Adrenal gland (tissue), 12 donors: ENCODE data around the gene FEZF1. TPM values are rescaled to one million over a fixed set of nuclear protein-coding genes. Genes with fewer than 3 reads are reported as not detected.

Experiments used
- DNase-seq, 7 donors: peaks; one replicate each; pipeline ENCODE4 v3.0.0-alpha.2; 2019 to 2020
- H3K27ac ChIP-seq, 5 donors: fragments of 200-600 bp; sonication (generic) in 4 of 5; 1 replicate in 3 of 5; 2 replicates in 2 of 5; pipeline versions ENCODE4 v1.5.1 to v1.8.0; 2016 to 2020; ENCODE audit warnings: mild to moderate bottlenecking in 1 of 5
- H3K27me3 ChIP-seq: fragments of 200-600 bp; 2 replicates; pipeline ENCODE4 v1.8.0; 2021
- H3K36me3 ChIP-seq, 2 donors: fragments of 200-600 bp; replicated peaks in 1 of 2; 1 replicate in 1 of 2; 2 replicates in 1 of 2; pipeline versions ENCODE4 v1.5.1 to v1.8.0; 2018 to 2022
- H3K4me1 ChIP-seq, 2 donors: fragments of 200-600 bp; replicated peaks in 1 of 2; 1 replicate in 1 of 2; 2 replicates in 1 of 2; pipeline versions ENCODE4 v1.5.1 to v1.8.0; 2018 to 2021
- H3K4me3 ChIP-seq, 4 donors: fragments of 200-600 bp; sonication (generic) in 3 of 4; one replicate each; pipeline ENCODE4 v1.5.1; 2016 to 2018
- H3K9me3 ChIP-seq, 3 donors: fragments of 200-600 bp; sonication (generic) in 1 of 3; replicated peaks in 1 of 3; 1 replicate in 2 of 3; 2 replicates in 1 of 3; pipeline versions ENCODE4 v1.5.1 to v1.8.0; 2016 to 2021
- POLR2A ChIP-seq, 2 donors: fragments of 450-650 bp; IDR thresholded peaks; one replicate each; pipeline ENCODE4 v1.6.1; 2017; ENCODE audit warnings: antibody characterized with exemption in 2 of 2, mild to moderate bottlenecking in 2 of 2, moderate library complexity in 1 of 2
- WGBS, 4 donors: extraction: QIAGEN DNeasy Blood & Tissue Kit in 2 of 4; methylation state at CpG; one replicate each; pipeline versions ENCODE4 v1.1.5 to v1.1.7; 2013 to 2017; 5-methylcytosine and 5-hydroxymethylcytosine counted together
- intact Hi-C, 2 donors: fragments of 100-400 bp; cut with DNase I; formaldehyde crosslinking; loops; one replicate each; pipeline versions ENCODE4 v1.14.1 to v1.15.0; 2022 to 2023
- polyA plus RNA-seq, 3 donors: library from polyadenylated mRNA; stranded (reverse); fragments of 200-250 nt in 2 of 3; fragments of 350-450 nt in 1 of 3; fragmentation: Illumina TruSeq in 1 of 3; extraction: RNeasy Lipid Tissue Mini Kit (QIAGEN cat#74804) in 1 of 3; gene quantifications; one replicate each; pipeline ENCODE4 v1.2.3, GENCODE V29; 2013 to 2014
- total RNA-seq, 9 donors: library from RNA; depleted of rRNA in 4 of 9; stranded (reverse); fragments of >200 nt in 4 of 9; fragments of 120-200 nt in 1 of 9; fragmentation: NEBNext Ultra II Directional in 1 of 9; extraction: Animal tissue kit (Norgen Biotek cat#: 25700) in 1 of 9; gene quantifications; one replicate each; pipeline versions ENCODE4 v1.1.0 to v1.2.4, GENCODE V29; 2013 to 2023
- TF ChIP-seq, protein P1 (sequence below), 6 experiments: fragments of 450-650 bp in 4 of 6; fragments of 200-600 bp in 2 of 6; sonication (generic) in 1 of 6; IDR thresholded peaks; 1 replicate in 5 of 6; 2 replicates in 1 of 6; pipeline versions ENCODE4 v1.5.1 to v1.8.0; 2016 to 2021; ENCODE audit warnings: antibody characterized with exemption in 6 of 6, mild to moderate bottlenecking in 2 of 6, moderate library complexity in 1 of 6
- donor health status: healthy with polysubstance abuse.
- donor health status: Bipolar disorder and iron deficiency.
- donor health status: DM: yes; HTN: yes; CAD: no.
- donor health status: DM: no; HTN: no; CAD: no.
- donor health status: DM: no; HTN: no; CAD: no.
- donor health status: DM: yes; HTN: yes; CAD: no.

FEZF1 gene
- total and polyA plus RNA-seq, 12 donors, result 0.14 TPM; not detected in 11

DNA sequence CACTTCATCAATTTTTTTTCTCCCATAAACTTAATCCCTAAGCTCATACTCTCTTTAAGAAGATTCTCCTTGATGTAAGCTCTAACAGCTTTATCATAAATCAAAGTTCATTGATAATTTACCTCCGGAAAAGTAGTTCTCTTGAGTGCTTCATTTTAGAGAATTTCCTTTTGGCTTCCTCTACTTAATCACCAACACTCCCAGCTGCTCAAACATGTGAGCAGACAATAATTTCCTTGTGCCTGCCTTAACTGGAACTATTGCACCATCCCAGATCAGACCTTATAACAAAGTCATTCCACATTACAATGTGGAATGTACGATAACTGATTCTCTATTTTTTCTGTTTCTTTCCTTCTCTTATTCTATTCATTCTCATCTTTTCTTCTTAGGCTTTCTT lies 5.9 kb downstream of the FEZF1 start:
- H3K36me3 ChIP-seq, result no peaks in the 10 kb centered on the region
- TF ChIP-seq, protein P1, sequence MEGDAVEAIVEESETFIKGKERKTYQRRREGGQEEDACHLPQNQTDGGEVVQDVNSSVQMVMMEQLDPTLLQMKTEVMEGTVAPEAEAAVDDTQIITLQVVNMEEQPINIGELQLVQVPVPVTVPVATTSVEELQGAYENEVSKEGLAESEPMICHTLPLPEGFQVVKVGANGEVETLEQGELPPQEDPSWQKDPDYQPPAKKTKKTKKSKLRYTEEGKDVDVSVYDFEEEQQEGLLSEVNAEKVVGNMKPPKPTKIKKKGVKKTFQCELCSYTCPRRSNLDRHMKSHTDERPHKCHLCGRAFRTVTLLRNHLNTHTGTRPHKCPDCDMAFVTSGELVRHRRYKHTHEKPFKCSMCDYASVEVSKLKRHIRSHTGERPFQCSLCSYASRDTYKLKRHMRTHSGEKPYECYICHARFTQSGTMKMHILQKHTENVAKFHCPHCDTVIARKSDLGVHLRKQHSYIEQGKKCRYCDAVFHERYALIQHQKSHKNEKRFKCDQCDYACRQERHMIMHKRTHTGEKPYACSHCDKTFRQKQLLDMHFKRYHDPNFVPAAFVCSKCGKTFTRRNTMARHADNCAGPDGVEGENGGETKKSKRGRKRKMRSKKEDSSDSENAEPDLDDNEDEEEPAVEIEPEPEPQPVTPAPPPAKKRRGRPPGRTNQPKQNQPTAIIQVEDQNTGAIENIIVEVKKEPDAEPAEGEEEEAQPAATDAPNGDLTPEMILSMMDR (IDR thresholded peaks at IDR 0.05), result no peak
- no peak for TF ChIP-seq POLR2A (IDR thresholded peaks at IDR 0.05)
- intact Hi-C loops, result no loop called here
- H3K9me3 ChIP-seq, result no peaks in the 10 kb centered on the region
- H3K27me3 ChIP-seq, result peaks cover 69% of the 10 kb centered on the region
- no peak for DNase-seq
- H3K4me3 ChIP-seq, result no peak overlapping the region
- H3K4me1 ChIP-seq, result peaks cover 2 to 10% of the 10 kb centered on the region in 2 donors
- no peak overlapping the region for H3K27ac ChIP-seq
- WGBS, 4 donors, result 76 to 81% (median 78%) methylated on average over 2 of the region's 2 CpGs

DNA sequence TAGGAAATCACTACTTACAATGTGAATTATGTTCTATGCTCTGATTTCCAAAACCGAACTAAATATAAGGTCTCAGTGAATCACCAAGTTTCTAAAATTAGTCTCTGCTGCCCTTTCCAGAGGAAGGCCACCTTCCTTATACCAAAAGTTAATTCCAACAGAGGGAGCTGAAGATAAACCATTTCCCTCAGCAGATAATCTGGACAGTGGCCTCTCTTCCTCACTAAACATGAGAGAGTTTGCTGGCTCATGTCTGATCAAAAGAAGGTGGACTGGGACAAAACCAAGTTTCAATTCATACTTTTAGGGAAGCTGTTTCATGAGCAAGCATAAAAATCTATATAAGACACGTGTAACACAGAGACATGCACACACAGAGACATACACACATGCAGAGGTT lies 6.4 kb downstream of the FEZF1 start:
- peaks cover 2 to 10% of the 10 kb centered on the region in 2 donors for H3K4me1 ChIP-seq
- TF ChIP-seq, protein P1 (IDR thresholded peaks at IDR 0.05), result no peak
- TF ChIP-seq POLR2A (IDR thresholded peaks at IDR 0.05), result no peak
- H3K9me3 ChIP-seq, result no peaks in the 10 kb centered on the region
- no peak overlapping the region for H3K4me3 ChIP-seq
- WGBS, 4 donors, result 34 to 50% (median 36%) methylated on average over 2 of the region's 2 CpGs
- H3K27me3 ChIP-seq, result peaks cover 66% of the 10 kb centered on the region
- no peak for DNase-seq
- intact Hi-C loops, result no loop called here
- no peaks in the 10 kb centered on the region for H3K36me3 ChIP-seq
- H3K27ac ChIP-seq, result no peak overlapping the region

DNA sequence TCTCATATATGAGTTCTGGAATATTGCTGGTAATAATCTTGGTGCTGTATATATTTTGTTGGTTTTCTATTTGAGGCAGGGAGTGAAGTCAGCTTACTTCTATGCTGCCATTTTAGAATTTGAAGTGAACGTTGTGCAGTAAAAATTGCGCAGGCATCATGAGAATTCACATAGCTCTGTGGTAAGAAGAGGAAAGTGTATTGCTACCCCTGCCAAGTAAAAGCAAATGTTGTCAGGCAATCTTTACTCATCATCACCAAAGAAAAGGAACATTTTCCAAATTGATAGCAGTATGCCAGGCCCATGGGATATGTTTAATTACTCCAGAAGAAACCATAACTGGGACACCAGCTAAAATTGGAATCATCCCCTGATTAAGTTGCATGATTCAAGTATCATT lies 13.4 kb downstream of the FEZF1 start:
- Histone ChIP-seq H3K27me3 (peaks cover 7% of the 10 kb centered on the region), H3K9me3 (no peaks in the 10 kb centered on the region), H3K4me3 (no peak overlapping the region), H3K27ac (no peak overlapping the region), H3K36me3 (no peaks in the 10 kb centered on the region), H3K4me1 (no peaks in the 10 kb centered on the region)
- TF ChIP-seq, protein P1 (IDR thresholded peaks at IDR 0.05), result no peak
- no peak for TF ChIP-seq POLR2A (IDR thresholded peaks at IDR 0.05)
- intact Hi-C loops, result no loop called here
- 81 to 89% (median 86%) methylated on average over 2 of the region's 2 CpGs for WGBS, 4 donors
- DNase-seq, result no peak

DNA sequence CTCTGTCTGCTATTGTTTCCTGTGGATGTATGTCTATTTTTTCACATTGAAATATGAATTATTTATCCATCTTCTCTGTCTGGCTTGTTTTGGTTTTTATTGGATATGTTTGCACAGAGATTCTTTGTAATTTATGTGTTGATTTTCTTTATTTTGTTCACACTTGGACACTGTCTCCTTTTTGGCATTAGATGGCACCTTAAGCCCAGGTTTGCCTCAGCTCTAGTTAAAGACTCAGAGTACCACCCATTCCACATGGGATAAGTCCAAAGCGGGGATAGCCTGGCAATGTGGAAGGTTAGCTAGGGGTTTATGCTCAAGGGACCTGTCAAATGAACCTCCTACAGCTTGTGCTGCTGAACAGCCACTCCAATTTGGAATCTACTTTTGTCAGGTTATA lies 14.1 kb downstream of the FEZF1 start:
- Histone ChIP-seq H3K27ac (no peak overlapping the region), H3K36me3 (no peaks in the 10 kb centered on the region), H3K4me1 (no peaks in the 10 kb centered on the region), H3K27me3 (peaks cover 5% of the 10 kb centered on the region), H3K4me3 (no peak overlapping the region), H3K9me3 (no peaks in the 10 kb centered on the region)
- no peak for TF ChIP-seq POLR2A (IDR thresholded peaks at IDR 0.05)
- TF ChIP-seq, protein P1 (IDR thresholded peaks at IDR 0.05), result no peak
- DNase-seq, result no peak
- 60 to 100% (median 90%) methylated on average over 1 of the region's 1 CpG for WGBS, 4 donors
- intact Hi-C loops, result no loop called here
